Choroid plexus epithelial cell (primary cell): ENCODE results near the gene CACNA1E.
A peak's percentile ranks its signal among the peaks of the same experiment; 100 is the strongest.

ENCODE experiments used
- DNase-seq: peaks from one replicate; pipeline ENCODE4 v3.0.0-alpha.2; 2010; ENCODE audit warnings: low read depth
- H3K4me3 ChIP-seq: 2 replicates; pipeline ENCODE4 v1.5.1; 2011; ENCODE audit warnings: low read depth, mild to moderate bottlenecking, control low read depth, low read length, moderate library complexity
- TF ChIP-seq, protein P1 (sequence below): conservative IDR thresholded peaks from 2 replicates; pipeline ENCODE4 v1.5.1; 2011; ENCODE audit warnings: low read depth, mild to moderate bottlenecking, control low read depth, inconsistent platforms, low read length, moderate library complexity

CACNA1E gene

DNA sequence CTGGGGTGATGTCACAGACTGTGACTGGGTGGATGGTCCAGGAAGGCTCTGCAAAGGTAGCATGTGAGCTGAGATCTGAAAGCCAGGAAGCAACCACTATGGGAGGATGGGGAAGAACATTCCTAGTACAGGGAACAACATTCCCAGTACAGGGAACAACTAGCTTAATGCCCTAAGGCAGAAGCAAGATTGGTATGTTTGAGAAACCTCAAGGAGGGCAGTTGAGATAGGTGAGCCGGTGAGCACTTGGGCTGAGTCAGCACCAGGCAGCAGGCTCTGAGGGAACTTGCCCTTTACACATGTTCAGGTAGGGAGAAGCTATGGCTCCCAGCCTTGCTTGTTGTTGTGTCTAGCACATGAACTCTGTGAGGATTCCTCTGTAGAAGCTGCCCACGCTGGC is 24.2 kb upstream of the CACNA1E start:
- DNase-seq = no peak
- no peak overlapping the region for H3K4me3 ChIP-seq
- TF ChIP-seq, protein P1, sequence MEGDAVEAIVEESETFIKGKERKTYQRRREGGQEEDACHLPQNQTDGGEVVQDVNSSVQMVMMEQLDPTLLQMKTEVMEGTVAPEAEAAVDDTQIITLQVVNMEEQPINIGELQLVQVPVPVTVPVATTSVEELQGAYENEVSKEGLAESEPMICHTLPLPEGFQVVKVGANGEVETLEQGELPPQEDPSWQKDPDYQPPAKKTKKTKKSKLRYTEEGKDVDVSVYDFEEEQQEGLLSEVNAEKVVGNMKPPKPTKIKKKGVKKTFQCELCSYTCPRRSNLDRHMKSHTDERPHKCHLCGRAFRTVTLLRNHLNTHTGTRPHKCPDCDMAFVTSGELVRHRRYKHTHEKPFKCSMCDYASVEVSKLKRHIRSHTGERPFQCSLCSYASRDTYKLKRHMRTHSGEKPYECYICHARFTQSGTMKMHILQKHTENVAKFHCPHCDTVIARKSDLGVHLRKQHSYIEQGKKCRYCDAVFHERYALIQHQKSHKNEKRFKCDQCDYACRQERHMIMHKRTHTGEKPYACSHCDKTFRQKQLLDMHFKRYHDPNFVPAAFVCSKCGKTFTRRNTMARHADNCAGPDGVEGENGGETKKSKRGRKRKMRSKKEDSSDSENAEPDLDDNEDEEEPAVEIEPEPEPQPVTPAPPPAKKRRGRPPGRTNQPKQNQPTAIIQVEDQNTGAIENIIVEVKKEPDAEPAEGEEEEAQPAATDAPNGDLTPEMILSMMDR = no peak

DNA sequence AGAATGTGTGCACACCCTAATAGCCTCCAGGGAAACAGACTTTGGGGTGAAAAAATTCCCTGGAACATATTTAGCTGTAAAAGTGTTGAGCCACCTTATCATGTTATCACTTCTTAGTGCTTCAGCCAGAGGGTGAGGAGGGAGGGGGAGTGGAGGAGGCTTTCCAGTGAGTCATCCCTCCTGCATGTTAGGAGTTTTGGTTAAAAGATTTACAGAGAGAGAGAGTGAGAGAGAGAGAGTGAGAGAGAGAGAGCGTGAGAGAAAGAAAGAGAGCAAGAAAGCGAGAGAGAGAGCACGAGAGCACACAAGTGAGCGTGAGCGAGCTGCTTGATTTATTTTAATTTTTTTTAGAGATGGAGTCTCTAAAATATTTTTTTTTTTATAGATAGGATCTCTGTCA is 13.5 kb upstream of the CACNA1E start:
- TF ChIP-seq, protein P1 = no peak
- no peak overlapping the region for H3K4me3 ChIP-seq
- DNase-seq = peak; percentile 57

DNA sequence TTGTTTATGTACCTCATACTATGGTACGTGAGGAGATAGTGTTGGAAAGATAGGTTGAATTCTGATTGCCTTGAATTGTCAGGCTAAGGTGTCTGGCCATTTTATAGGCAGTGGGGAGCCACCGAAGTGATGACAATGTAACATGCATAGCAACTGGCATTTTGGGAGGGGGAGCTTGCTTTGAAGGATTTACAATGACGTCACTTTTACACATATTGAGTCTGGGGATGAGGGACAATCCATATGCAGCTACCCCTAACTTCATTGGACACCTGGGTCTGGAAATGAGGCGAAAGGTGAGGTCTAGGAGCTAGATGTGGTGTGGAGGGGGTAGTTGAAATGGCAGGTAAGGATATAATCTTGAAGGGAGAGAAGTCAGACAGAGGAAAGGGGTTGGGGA is 7.7 kb upstream of the CACNA1E start:
- no peak overlapping the region for H3K4me3 ChIP-seq
- TF ChIP-seq, protein P1 = no peak
- DNase-seq = no peak

DNA sequence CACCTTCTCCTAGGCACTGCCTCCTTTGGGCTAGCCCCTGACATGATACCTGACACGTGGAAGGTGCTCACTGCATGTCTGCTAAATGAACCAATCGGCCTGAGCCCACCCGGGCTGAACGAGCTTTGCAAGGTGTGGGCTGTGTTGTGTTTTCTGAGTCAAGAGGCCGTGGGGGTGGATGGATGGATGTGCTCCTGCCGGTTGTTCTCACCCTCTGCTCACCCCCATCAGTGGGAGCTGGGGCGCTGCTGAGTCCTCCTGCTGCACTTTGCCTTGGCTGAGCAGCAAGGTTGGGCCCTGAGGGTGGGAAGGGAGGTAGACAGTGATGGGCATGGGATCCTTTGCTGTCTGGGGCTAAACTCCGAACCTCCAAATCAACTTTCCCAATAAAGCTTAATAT is 6.7 kb upstream of the CACNA1E start:
- no peak for DNase-seq
- TF ChIP-seq, protein P1 = no peak
- H3K4me3 ChIP-seq = no peak overlapping the region

DNA sequence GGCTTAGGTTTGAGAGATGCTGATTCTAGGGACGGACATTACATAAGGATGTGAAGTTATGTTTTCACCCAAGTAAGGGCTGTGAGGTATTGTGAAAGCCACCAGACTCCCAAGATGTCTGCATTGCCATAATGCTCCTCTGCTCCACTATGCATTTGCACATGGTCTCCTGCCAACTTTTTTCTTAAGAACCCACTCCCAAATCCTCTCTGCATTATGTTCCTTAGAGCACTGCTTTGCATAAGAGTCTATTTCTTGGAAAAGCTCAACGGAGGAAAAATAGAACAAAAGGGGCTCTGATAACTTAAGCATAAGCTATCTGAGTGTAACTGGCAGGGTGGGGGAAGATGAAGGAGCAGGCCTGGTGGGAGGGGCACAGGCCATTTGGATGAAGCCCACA is 5.0 kb upstream of the CACNA1E start:
- no peak for DNase-seq
- no peak overlapping the region for H3K4me3 ChIP-seq
- TF ChIP-seq, protein P1 = no peak

DNA sequence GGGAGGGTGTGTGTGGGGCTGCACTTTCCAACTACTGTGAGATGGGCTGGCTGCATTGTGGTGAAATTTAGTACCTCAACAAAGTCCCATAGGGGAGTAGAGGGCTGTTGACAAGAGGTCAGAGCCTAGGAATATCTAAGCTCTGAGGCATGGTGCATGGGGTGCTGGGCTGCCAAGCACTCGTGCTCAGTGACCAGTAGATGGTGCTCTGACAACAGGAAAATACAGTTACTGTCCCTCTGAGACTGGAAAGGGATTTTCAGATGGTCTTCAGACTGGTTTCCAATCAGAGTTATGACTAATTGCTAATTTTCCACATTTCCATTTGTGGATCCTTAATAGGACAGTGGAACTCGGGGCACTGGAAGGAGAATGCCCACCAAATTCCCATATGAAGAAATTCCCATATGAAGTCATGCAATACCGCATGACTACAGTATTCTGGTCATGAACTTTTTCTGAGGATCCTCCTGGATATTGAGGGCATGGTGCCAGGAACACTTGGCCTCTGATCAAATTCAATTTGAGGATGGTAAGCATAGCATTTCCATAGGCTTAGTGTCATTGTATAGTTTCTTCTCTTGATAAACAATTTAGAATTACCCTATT is 4.1 kb upstream of the CACNA1E start:
- DNase-seq = peak; percentile 84
- H3K4me3 ChIP-seq = no peak overlapping the region
- TF ChIP-seq, protein P1 = peak; percentile 85

DNA sequence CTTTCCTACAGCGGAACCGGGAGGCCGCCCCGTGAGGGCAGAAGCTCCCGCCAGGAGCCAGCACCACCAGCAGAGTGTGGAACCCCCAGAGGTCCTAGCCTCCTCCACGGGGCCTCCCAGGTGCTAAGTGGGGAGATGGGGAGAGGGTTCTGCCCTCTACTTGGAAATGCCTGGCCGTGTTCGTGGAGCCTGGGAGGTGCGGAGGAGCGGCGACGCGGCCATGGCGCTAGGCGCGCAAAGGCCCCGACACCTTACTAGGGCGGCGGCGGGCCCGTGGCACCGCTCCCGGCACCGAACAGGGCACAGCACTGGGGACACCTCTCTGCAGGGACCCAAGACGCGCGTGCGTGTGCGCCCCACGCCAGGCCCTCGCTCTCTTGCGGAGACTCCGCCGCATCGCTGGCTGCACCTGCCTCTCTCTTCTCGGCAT is 1.3 kb upstream of the CACNA1E start:
- DNase-seq = no peak
- TF ChIP-seq, protein P1 = no peak
- H3K4me3 ChIP-seq = no peak overlapping the region
